Osteocyte (in vitro differentiated cells): ENCODE results near the gene LPAR5. TPM values are rescaled to one million over a fixed set of nuclear protein-coding genes. Genes with fewer than 3 reads are reported as not detected.
A peak's percentile ranks its signal among the peaks of the same experiment; 100 is the strongest.

ENCODE experiments used
- DNase-seq: peaks from one replicate; pipeline ENCODE4 v3.0.0; 2021; ENCODE audit warnings: mixed read lengths; ENCODE audit not compliant: unreplicated experiment; ENCODE audit errors: extremely low spot score
- H3K27ac Mint-ChIP-seq: one replicate; pipeline ENCODE4 v1.8.0; 2021; ENCODE audit warnings: mild to moderate bottlenecking, mixed read lengths; ENCODE audit not compliant: unreplicated experiment
- H3K27me3 Mint-ChIP-seq: one replicate; pipeline ENCODE4 v1.8.0; 2021; ENCODE audit warnings: mixed read lengths; ENCODE audit not compliant: unreplicated experiment
- H3K36me3 Mint-ChIP-seq: one replicate; pipeline ENCODE4 v1.8.0; 2021; ENCODE audit warnings: mixed read lengths; ENCODE audit not compliant: unreplicated experiment
- H3K4me1 Mint-ChIP-seq: one replicate; pipeline ENCODE4 v1.8.0; 2021; ENCODE audit warnings: mixed read lengths; ENCODE audit not compliant: unreplicated experiment
- H3K4me3 Mint-ChIP-seq: one replicate; pipeline ENCODE4 v1.8.0; 2021; ENCODE audit warnings: mild to moderate bottlenecking, moderate library complexity, mixed read lengths; ENCODE audit not compliant: unreplicated experiment
- H3K9me3 Mint-ChIP-seq: one replicate; pipeline ENCODE4 v1.8.0; 2021; ENCODE audit warnings: mixed read lengths; ENCODE audit not compliant: unreplicated experiment
- CTCF ChIP-seq: fragments of 200-600 bp; sonication (generic); IDR thresholded peaks from 2 replicates; pipeline ENCODE4 v1.5.0; 2021; ENCODE audit warnings: antibody characterized with exemption, mild to moderate bottlenecking, moderate library complexity
- total RNA-seq: library from RNA; stranded (reverse); gene quantifications from 2 replicates; pipeline ENCODE4 v1.2.1, GENCODE V29; 2021

The LPAR5 gene
- total RNA-seq, 1 donor from 2014 or later: 0.32 TPM

DNA sequence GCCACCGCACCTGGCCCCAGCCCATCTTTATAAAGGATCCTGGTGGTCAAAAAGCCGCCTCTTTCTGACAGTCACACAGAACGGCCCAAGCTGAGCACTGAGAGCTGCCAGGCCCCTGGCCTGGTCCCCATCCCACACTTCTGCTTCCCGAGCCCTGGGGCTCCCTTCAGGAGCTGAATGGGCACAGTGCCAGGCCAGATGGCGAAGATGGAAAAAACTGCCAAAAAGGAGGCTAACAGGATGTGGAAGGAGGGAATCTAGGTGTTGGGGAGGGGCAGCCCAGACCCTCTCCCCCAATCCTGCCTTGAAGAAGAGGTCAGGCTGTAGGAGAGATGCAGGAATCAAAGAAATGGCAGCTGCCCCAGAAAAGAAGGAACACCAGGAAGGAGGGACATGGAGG, 5.0 kb downstream of the LPAR5 start:
- Mint-ChIP-seq H3K4me3 (no peak overlapping the region), H3K9me3 (no peaks in the 10 kb centered on the region), H3K36me3 (no peaks in the 10 kb centered on the region), H3K27ac (no peak overlapping the region), H3K4me1 (peaks cover 35% of the 10 kb centered on the region), H3K27me3 (no peaks in the 10 kb centered on the region)
- no peak for DNase-seq
- no peak for TF ChIP-seq CTCF

DNA sequence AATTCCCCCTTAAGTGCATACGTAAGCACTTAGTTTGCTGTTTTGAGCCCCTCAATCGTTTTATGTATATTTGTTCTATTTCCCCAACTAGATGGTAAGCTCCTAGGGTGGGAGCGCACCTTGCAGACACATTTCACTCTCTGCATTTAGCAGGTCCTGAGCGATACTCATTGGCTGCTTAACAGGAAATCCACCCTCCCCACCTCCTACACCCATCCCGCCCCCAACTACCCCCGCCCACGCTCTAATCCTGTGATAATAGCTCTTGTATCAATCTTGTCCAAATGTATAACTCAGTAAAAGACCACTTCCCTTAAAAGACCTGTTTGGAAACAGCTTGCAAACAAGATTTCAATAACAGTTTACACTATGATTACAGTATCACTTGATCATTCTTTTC, 8.1 kb downstream of the LPAR5 start:
- Mint-ChIP-seq H3K36me3 (no peaks in the 10 kb centered on the region), H3K27ac (no peak overlapping the region), H3K4me3 (no peak overlapping the region), H3K27me3 (no peaks in the 10 kb centered on the region), H3K9me3 (no peaks in the 10 kb centered on the region), H3K4me1 (peaks cover 16% of the 10 kb centered on the region)
- TF ChIP-seq CTCF: no peak
- DNase-seq: no peak

GRCh38 chr12:6626654-6627283, 9.0 kb downstream of the LPAR5 start:
- no peaks in the 10 kb centered on the region for H3K27me3 Mint-ChIP-seq
- DNase-seq: no peak
- H3K4me1 Mint-ChIP-seq: peaks cover 7% of the 10 kb centered on the region
- no peaks in the 10 kb centered on the region for H3K9me3 Mint-ChIP-seq
- H3K27ac Mint-ChIP-seq: no peak overlapping the region
- H3K36me3 Mint-ChIP-seq: no peaks in the 10 kb centered on the region
- no peak overlapping the region for H3K4me3 Mint-ChIP-seq
- TF ChIP-seq CTCF: no peak

DNA sequence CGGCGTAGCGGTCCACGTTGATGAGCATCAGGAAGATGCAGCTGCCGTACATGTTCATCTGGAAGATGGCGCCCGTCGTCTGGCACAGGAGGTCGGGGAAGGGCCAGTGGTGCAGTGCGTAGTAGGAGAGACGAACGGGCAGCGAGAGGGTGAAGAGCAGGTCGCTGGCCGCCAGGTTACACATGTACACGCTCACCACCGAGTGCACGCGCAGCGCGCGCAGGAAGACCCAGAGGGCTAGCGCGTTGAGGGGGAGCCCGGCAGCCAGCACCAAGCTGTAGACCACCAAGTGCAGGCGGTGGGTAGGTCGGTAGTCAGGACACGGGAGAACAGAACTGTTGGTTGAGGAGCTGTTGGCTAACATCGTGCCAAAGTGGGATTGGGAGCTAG, 14.9 kb downstream of the LPAR5 start:
- H3K4me3 Mint-ChIP-seq: no peak overlapping the region
- no peaks in the 10 kb centered on the region for H3K4me1 Mint-ChIP-seq
- no peaks in the 10 kb centered on the region for H3K36me3 Mint-ChIP-seq
- no peaks in the 10 kb centered on the region for H3K9me3 Mint-ChIP-seq
- no peak for DNase-seq
- H3K27me3 Mint-ChIP-seq: no peaks in the 10 kb centered on the region
- TF ChIP-seq CTCF: no peak
- no peak overlapping the region for H3K27ac Mint-ChIP-seq

DNA sequence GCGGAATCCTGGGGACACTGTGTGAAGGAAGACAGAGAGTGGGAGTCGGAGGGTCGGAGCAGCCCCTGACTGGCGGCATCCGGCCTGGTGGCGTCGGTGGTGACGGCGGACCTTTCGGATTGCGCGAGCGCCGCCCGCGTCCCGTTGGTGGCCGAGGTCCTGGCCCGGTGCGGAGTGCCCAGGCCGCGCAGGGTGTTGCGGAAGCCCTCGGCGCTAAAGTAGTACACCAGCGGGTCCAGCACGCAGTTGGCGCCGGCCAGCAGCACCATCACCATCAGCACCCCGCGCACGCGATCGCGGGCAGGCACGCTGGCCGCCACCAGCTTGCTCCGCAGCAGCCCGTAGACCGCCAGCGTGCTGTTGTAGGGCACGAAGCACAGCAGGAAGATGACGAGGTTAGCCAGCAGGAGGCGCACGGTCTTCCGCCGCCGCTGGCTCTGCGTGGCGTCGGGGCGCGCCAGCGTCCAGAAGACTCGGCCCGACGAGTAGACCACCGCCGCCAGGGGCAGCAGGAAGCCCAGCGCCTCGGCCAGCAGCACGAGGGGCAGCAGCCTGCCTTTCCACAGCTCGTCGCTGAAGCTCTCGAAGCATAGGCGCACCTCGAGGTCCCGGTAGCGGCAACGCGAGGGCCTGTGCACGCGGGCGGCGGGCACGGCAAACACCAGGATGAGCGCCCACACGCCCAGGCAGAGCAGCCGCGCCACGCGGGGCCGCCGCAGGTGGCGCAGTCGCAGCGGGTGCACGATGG, 15.4 kb downstream of the LPAR5 start:
- Mint-ChIP-seq H3K9me3 (no peaks in the 10 kb centered on the region), H3K27me3 (no peaks in the 10 kb centered on the region), H3K36me3 (no peaks in the 10 kb centered on the region), H3K4me1 (no peaks in the 10 kb centered on the region), H3K4me3 (no peak overlapping the region), H3K27ac (no peak overlapping the region)
- peak; percentile 34 for TF ChIP-seq CTCF
- no peak for DNase-seq
